Measurements from ENCODE around the gene AGAP1. TPM values are rescaled to one million over a fixed set of nuclear protein-coding genes. Genes with fewer than 3 reads are reported as not detected.

Gene AGAP1
- total RNA-seq, 1 experiment from 2014 or later = 25.8 TPM

- Histone ChIP-seq H3K27ac (ENCODE audit: insufficient read length, low read depth, low read length) (no peak overlapping the region), H2BK20ac (ENCODE audit: low read depth, low read length, poor library complexity, severe bottlenecking) (no peak overlapping the region), H2BK120ac (ENCODE audit: low read depth, low read length, poor library complexity, severe bottlenecking) (no peak overlapping the region), H2AK5ac (ENCODE audit: insufficient read length, low read length) (no peak overlapping the region), H2BK15ac (ENCODE audit: low read depth, low read length) (no peak overlapping the region), H3K23ac (ENCODE audit: insufficient read length, low read depth, low read length) (no peak overlapping the region), H4K5ac (ENCODE audit: insufficient read length, low read depth, low read length) (no peak overlapping the region), H3K79me2 (ENCODE audit: insufficient read depth, low read length) (no peaks in the 10 kb centered on the region), H3K4ac (ENCODE audit: low read depth, low read length) (no peak overlapping the region), H3K9me3 (ENCODE audit: control insufficient read depth, low read depth, low read length) (no peaks in the 10 kb centered on the region), H3K27me3 (ENCODE audit: insufficient read depth, low read length) (no peaks in the 10 kb centered on the region), H3K23me2 (ENCODE audit: insufficient read length, low read depth, low read length, poor library complexity, severe bottlenecking) (no peaks in the 10 kb centered on the region), H4K8ac (replicated peaks; ENCODE audit: insufficient read length, low read depth, low read length) (no peak overlapping the region), H2AFZ (ENCODE audit: low read length) (no peak overlapping the region), H4K20me1 (ENCODE audit: control insufficient read depth, insufficient read depth, insufficient read length) (no peaks in the 10 kb centered on the region), H3K18ac (ENCODE audit: insufficient read length, low read depth, low read length) (no peak overlapping the region), H3K14ac (ENCODE audit: insufficient read depth, low read length) (no peak overlapping the region), H3K56ac (ENCODE audit: insufficient read length, low read depth, low read length) (no peak overlapping the region), H4K91ac (ENCODE audit: insufficient read length, low read depth, low read length) (no peak overlapping the region), H3T11ph (ENCODE audit: low read length) (no peak overlapping the region), H3K4me2 (ENCODE audit: insufficient read depth, insufficient read length, low read length) (no peak overlapping the region), H2BK12ac (ENCODE audit: insufficient read length, low read depth, low read length) (no peak overlapping the region), H3K9ac (ENCODE audit: extremely low read depth, insufficient read length, low read length) (no peak overlapping the region), H3K79me1 (ENCODE audit: insufficient read depth, low read depth, low read length, poor library complexity, severe bottlenecking) (no peaks in the 10 kb centered on the region), H2BK5ac (ENCODE audit: insufficient read length, low read length) (no peak overlapping the region), H3K4me1 (ENCODE audit: insufficient read depth, low read length) (no peaks in the 10 kb centered on the region)
- no peak for DNase-seq
- no peak for TF ChIP-seq CTCF (conservative IDR thresholded peaks at IDR 0.05)
- H3K4me1 Mint-ChIP-seq = no peaks in the 10 kb centered on the region
- H3K36me3 Mint-ChIP-seq (ENCODE audit: insufficient read depth in 1 of 3, low read depth in 3 of 3) = peaks cover 4 to 9% (median 8%) of the 10 kb centered on the region in 3 experiments; a peak in 5 of 7 replicates
- no CpG with 5 or more reads among the region's 2 CpGs for WGBS (ENCODE audit: extremely low coverage, insufficient read length, low lambda C conversion rate)
- no peak overlapping the region for H3K4me3 Mint-ChIP-seq
- no peak overlapping the region for H3K27ac Mint-ChIP-seq
- H3K9me3 Mint-ChIP-seq = no peaks in the 10 kb centered on the region
- no peaks in the 10 kb centered on the region for H3K27me3 Mint-ChIP-seq (ENCODE audit: low read depth)
Observed at GRCh38 chr2:235820571-235820970, 326.7 kb downstream of the AGAP1 start.

All from H9 (cell line).